NT2/D1 (cell line): Measurements from ENCODE around the gene TRIP4.
A peak's percentile ranks its signal among the peaks of the same experiment; 100 is the strongest.

Source experiments
- DNase-seq: peaks from one replicate; pipeline ENCODE4 v3.0.0-alpha.2; 2011; ENCODE audit warnings: low read depth, low spot score
- H3K27me3 ChIP-seq: 2 replicates; pipeline ENCODE4 v1.6.0; 2011; ENCODE audit warnings: mild to moderate bottlenecking; ENCODE audit not compliant: insufficient read length, insufficient read depth
- H3K36me3 ChIP-seq: 2 replicates; pipeline ENCODE4 v1.6.1; 2011; ENCODE audit warnings: mild to moderate bottlenecking, low read length, mixed read lengths; ENCODE audit not compliant: insufficient read depth, insufficient read length
- H3K4me1 ChIP-seq: 2 replicates; pipeline ENCODE4 v1.5.1; 2011; ENCODE audit not compliant: insufficient read depth, insufficient read length
- H3K4me3 ChIP-seq: 2 replicates; pipeline ENCODE4 v1.5.1; 2011; ENCODE audit warnings: low read depth; ENCODE audit not compliant: insufficient read length
- H3K9ac ChIP-seq: 2 replicates; pipeline ENCODE4 v1.6.0; 2011; ENCODE audit warnings: low read depth; ENCODE audit not compliant: insufficient read length
- H3K9me3 ChIP-seq: 2 replicates; pipeline ENCODE4 v1.5.1; 2011; ENCODE audit warnings: mild to moderate bottlenecking, low read length; ENCODE audit not compliant: insufficient read depth
- SUZ12 ChIP-seq: IDR thresholded peaks from 2 replicates; pipeline ENCODE4 v1.6.1; 2011; ENCODE audit not compliant: insufficient read length, insufficient read depth; ENCODE audit errors: extremely low read depth
- YY1 ChIP-seq: IDR thresholded peaks from 2 replicates; pipeline ENCODE4 v1.6.1; 2011; ENCODE audit not compliant: insufficient read length, insufficient read depth
- ZNF274 ChIP-seq: IDR thresholded peaks from 2 replicates; pipeline ENCODE4 v1.6.1; 2011; ENCODE audit warnings: mild to moderate bottlenecking, low read depth, low read length

TRIP4 gene

GRCh38 chr15:64501396-64501715 lies 113.7 kb downstream of the TRIP4 start:
- Histone ChIP-seq H3K9me3 (no peaks in the 10 kb centered on the region), H3K4me1 (peaks cover 2% of the 10 kb centered on the region), H3K4me3 (no peak overlapping the region), H3K9ac (no peak overlapping the region), H3K27me3 (no peaks in the 10 kb centered on the region), H3K36me3 (peaks cover 55% of the 10 kb centered on the region)
- TF ChIP-seq ZNF274 (no peak), SUZ12 (no peak), YY1 (no peak)
- no peak for DNase-seq

GRCh38 chr15:64502151-64502550 lies 114.5 kb downstream of the TRIP4 start:
- no peaks in the 10 kb centered on the region for H3K27me3 ChIP-seq
- H3K4me1 ChIP-seq: peaks cover 2% of the 10 kb centered on the region
- H3K9me3 ChIP-seq: no peaks in the 10 kb centered on the region
- no peak overlapping the region for H3K4me3 ChIP-seq
- H3K36me3 ChIP-seq: peaks cover 55% of the 10 kb centered on the region
- TF ChIP-seq SUZ12: no peak
- TF ChIP-seq YY1: no peak
- no peak for TF ChIP-seq ZNF274
- no peak overlapping the region for H3K9ac ChIP-seq
- no peak for DNase-seq

- H3K36me3 ChIP-seq: peaks cover 52% of the 10 kb centered on the region
- H3K4me1 ChIP-seq: peaks cover 2% of the 10 kb centered on the region
- H3K27me3 ChIP-seq: no peaks in the 10 kb centered on the region
- H3K9me3 ChIP-seq: no peaks in the 10 kb centered on the region
- H3K9ac ChIP-seq: no peak overlapping the region
- no peak for DNase-seq
- H3K4me3 ChIP-seq: no peak overlapping the region
- no peak for TF ChIP-seq ZNF274
- no peak for TF ChIP-seq SUZ12
- no peak for TF ChIP-seq YY1
Measured at GRCh38 chr15:64502551-64502950, 114.9 kb downstream of the TRIP4 start.

- peaks cover 2% of the 10 kb centered on the region for H3K4me1 ChIP-seq
- no peaks in the 10 kb centered on the region for H3K27me3 ChIP-seq
- peaks cover 52% of the 10 kb centered on the region for H3K36me3 ChIP-seq
- H3K9ac ChIP-seq: no peak overlapping the region
- peak; percentile 25 for DNase-seq
- no peaks in the 10 kb centered on the region for H3K9me3 ChIP-seq
- H3K4me3 ChIP-seq: no peak overlapping the region
- TF ChIP-seq ZNF274 (no peak), SUZ12 (no peak), YY1 (no peak)
Measured at GRCh38 chr15:64503197-64503596, 115.6 kb downstream of the TRIP4 start.

- H3K9ac ChIP-seq: no peak overlapping the region
- DNase-seq: no peak
- peaks cover 2% of the 10 kb centered on the region for H3K4me1 ChIP-seq
Measured at GRCh38 chr15:64503640-64504039, 116.0 kb downstream of the TRIP4 start.

More at GRCh38 chr15:64503640-64504039, 116.0 kb downstream of the TRIP4 start:
- no peak for TF ChIP-seq YY1
- TF ChIP-seq ZNF274: no peak
- no peak for TF ChIP-seq SUZ12
- Histone ChIP-seq H3K4me3 (no peak overlapping the region), H3K27me3 (no peaks in the 10 kb centered on the region), H3K36me3 (peaks cover 48% of the 10 kb centered on the region), H3K9me3 (no peaks in the 10 kb centered on the region)
